Measurements from ENCODE around the gene DIP2B. TPM values are rescaled to one million over a fixed set of nuclear protein-coding genes. Genes with fewer than 3 reads are reported as not detected.

The DIP2B gene
- polyA plus RNA-seq, 1 donor from 2014 or later = 44.0 TPM

DNA sequence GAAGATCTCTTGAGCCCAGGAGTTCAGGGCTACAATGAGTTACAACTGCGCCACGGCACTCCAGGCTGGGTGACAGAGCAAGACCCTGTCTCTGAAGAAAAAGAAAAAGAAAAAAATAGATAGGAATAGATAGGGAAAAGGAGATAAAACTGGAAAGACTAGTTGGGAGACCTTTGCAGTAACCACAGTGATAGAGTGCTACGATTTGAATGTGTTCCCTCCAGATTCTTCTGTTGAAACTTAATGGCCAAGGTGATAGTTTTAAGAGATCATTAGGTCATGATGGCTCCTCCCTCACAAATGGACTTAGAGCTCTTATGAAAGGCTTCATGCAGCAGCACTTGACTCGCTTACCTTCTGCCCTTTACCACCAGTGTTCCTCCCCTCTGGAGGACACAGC, 245.6 kb downstream of the DIP2B start:
- Histone ChIP-seq H3K4me2 (ENCODE audit: low read length) (no peak overlapping the region), H3K27ac (ENCODE audit: low read length) (no peak overlapping the region), H3K9me2 (ENCODE audit: insufficient read depth, low read length) (no peaks in the 10 kb centered on the region), H3F3A (ENCODE audit: insufficient read depth, low read length, poor library complexity, severe bottlenecking) (no peaks in the 10 kb centered on the region), H3K9me3 (ENCODE audit: low read length) (no peaks in the 10 kb centered on the region), H3K36me3 (ENCODE audit: insufficient read depth, low read length) (peaks cover 8% of the 10 kb centered on the region), H2AFZ (ENCODE audit: low read depth, low read length) (no peak overlapping the region), H3K4me3 (ENCODE audit: low read length) (no peak overlapping the region), H3K79me2 (replicated peaks; ENCODE audit: insufficient read depth, low read length) (no peaks in the 10 kb centered on the region), H3K27me3 (ENCODE audit: insufficient read depth, low read depth, low read length) (no peaks in the 10 kb centered on the region), H3K9ac (ENCODE audit: low read length) (no peak overlapping the region), H4K20me1 (ENCODE audit: insufficient read depth) (no peaks in the 10 kb centered on the region)
- no peak for TF ChIP-seq EZH2 (IDR thresholded peaks at IDR 0.05; ENCODE audit: borderline replicate concordance, insufficient read depth, low read length, poor library complexity, severe bottlenecking)
- TF ChIP-seq, protein P1, sequence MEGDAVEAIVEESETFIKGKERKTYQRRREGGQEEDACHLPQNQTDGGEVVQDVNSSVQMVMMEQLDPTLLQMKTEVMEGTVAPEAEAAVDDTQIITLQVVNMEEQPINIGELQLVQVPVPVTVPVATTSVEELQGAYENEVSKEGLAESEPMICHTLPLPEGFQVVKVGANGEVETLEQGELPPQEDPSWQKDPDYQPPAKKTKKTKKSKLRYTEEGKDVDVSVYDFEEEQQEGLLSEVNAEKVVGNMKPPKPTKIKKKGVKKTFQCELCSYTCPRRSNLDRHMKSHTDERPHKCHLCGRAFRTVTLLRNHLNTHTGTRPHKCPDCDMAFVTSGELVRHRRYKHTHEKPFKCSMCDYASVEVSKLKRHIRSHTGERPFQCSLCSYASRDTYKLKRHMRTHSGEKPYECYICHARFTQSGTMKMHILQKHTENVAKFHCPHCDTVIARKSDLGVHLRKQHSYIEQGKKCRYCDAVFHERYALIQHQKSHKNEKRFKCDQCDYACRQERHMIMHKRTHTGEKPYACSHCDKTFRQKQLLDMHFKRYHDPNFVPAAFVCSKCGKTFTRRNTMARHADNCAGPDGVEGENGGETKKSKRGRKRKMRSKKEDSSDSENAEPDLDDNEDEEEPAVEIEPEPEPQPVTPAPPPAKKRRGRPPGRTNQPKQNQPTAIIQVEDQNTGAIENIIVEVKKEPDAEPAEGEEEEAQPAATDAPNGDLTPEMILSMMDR (IDR thresholded peaks at IDR 0.05; ENCODE audit: poor library complexity, severe bottlenecking) = no peak
- TF ChIP-seq SMC3 (conservative IDR thresholded peaks at IDR 0.05; ENCODE audit: poor library complexity) = no peak
- TF ChIP-seq TAF1 (IDR thresholded peaks at IDR 0.05; ENCODE audit: low read depth) = no peak
- no peak for TF ChIP-seq EP300 (conservative IDR thresholded peaks at IDR 0.05; ENCODE audit: poor library complexity, severe bottlenecking)
- TF ChIP-seq MXI1 (conservative IDR thresholded peaks at IDR 0.05; ENCODE audit: poor library complexity, severe bottlenecking) = no peak
- no peak for TF ChIP-seq POLR2AphosphoS5 (IDR thresholded peaks at IDR 0.05)
- TF ChIP-seq, protein P2, sequence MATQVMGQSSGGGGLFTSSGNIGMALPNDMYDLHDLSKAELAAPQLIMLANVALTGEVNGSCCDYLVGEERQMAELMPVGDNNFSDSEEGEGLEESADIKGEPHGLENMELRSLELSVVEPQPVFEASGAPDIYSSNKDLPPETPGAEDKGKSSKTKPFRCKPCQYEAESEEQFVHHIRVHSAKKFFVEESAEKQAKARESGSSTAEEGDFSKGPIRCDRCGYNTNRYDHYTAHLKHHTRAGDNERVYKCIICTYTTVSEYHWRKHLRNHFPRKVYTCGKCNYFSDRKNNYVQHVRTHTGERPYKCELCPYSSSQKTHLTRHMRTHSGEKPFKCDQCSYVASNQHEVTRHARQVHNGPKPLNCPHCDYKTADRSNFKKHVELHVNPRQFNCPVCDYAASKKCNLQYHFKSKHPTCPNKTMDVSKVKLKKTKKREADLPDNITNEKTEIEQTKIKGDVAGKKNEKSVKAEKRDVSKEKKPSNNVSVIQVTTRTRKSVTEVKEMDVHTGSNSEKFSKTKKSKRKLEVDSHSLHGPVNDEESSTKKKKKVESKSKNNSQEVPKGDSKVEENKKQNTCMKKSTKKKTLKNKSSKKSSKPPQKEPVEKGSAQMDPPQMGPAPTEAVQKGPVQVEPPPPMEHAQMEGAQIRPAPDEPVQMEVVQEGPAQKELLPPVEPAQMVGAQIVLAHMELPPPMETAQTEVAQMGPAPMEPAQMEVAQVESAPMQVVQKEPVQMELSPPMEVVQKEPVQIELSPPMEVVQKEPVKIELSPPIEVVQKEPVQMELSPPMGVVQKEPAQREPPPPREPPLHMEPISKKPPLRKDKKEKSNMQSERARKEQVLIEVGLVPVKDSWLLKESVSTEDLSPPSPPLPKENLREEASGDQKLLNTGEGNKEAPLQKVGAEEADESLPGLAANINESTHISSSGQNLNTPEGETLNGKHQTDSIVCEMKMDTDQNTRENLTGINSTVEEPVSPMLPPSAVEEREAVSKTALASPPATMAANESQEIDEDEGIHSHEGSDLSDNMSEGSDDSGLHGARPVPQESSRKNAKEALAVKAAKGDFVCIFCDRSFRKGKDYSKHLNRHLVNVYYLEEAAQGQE (IDR thresholded peaks at IDR 0.05; ENCODE audit: borderline replicate concordance) = no peak
- no peak for TF ChIP-seq RAD21 (conservative IDR thresholded peaks at IDR 0.05)

DNA sequence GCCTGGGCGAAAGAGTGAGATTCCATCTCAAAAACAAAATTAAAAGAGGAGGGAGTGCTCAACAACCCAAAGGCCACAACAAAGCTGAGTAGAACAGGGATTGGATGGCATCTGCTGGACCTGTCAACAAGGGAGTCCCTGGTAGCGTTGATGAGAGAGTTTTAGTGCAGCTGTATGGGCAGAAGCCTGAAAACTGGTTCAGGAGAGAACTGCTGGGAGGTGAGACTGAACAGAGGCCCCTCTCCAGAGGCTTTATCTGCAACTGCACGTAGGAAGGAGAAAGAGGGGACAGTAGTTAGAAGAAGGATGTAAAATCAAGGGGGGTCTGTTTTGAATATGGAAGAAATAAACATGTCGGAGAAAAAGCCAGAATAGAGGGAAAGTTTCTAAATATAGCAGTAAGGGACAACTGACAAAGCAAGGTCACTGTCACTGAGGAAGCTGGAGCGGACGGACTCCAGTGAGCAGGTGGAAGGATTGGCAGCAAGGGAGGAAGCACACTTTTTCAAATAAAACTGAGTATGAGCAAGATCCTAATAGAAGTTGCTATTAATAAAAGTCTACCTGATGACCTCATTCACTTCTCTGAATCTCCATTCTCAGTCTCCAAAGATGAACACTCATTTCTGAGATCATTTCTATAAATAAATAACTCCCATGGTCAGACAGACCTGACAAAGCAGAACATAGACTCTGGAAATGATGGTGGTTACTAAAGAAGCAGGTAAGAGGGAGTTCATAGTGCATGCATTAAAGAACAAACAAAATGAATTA, 247.3 kb downstream of the DIP2B start:
- TF ChIP-seq MXI1 (conservative IDR thresholded peaks at IDR 0.05; ENCODE audit: poor library complexity, severe bottlenecking) (no peak), EP300 (conservative IDR thresholded peaks at IDR 0.05; ENCODE audit: poor library complexity, severe bottlenecking) (no peak), EZH2 (IDR thresholded peaks at IDR 0.05; ENCODE audit: borderline replicate concordance, insufficient read depth, low read length, poor library complexity, severe bottlenecking) (no peak), POLR2AphosphoS5 (IDR thresholded peaks at IDR 0.05) (no peak), RAD21 (conservative IDR thresholded peaks at IDR 0.05) (no peak), TAF1 (IDR thresholded peaks at IDR 0.05; ENCODE audit: low read depth) (no peak), SMC3 (conservative IDR thresholded peaks at IDR 0.05; ENCODE audit: poor library complexity) (no peak)
- TF ChIP-seq, protein P1 (IDR thresholded peaks at IDR 0.05; ENCODE audit: poor library complexity, severe bottlenecking) = no peak
- TF ChIP-seq, protein P2 (IDR thresholded peaks at IDR 0.05; ENCODE audit: borderline replicate concordance) = no peak
- H3K9me3 ChIP-seq (ENCODE audit: low read length) = no peaks in the 10 kb centered on the region
- H3K9me2 ChIP-seq (ENCODE audit: insufficient read depth, low read length) = no peaks in the 10 kb centered on the region
- no peak overlapping the region for H2AFZ ChIP-seq (ENCODE audit: low read depth, low read length)
- H3K36me3 ChIP-seq (ENCODE audit: insufficient read depth, low read length) = peaks cover 5% of the 10 kb centered on the region
- no peak overlapping the region for H3K27ac ChIP-seq (ENCODE audit: low read length)
- no peak overlapping the region for H3K9ac ChIP-seq (ENCODE audit: low read length)
- H3K4me3 ChIP-seq (ENCODE audit: low read length) = no peak overlapping the region
- no peaks in the 10 kb centered on the region for H3F3A ChIP-seq (ENCODE audit: insufficient read depth, low read length, poor library complexity, severe bottlenecking)
- H3K27me3 ChIP-seq (ENCODE audit: insufficient read depth, low read depth, low read length) = no peaks in the 10 kb centered on the region
- no peak overlapping the region for H3K4me2 ChIP-seq (ENCODE audit: low read length)
- no peaks in the 10 kb centered on the region for H3K79me2 ChIP-seq (replicated peaks; ENCODE audit: insufficient read depth, low read length)
- no peaks in the 10 kb centered on the region for H4K20me1 ChIP-seq (ENCODE audit: insufficient read depth)

Data from neural cell (in vitro differentiated cells).